ENCODE measurements around the gene NOP58. TPM values are rescaled to one million over a fixed set of nuclear protein-coding genes. Genes with fewer than 3 reads are reported as not detected.

Gene NOP58, protein sequence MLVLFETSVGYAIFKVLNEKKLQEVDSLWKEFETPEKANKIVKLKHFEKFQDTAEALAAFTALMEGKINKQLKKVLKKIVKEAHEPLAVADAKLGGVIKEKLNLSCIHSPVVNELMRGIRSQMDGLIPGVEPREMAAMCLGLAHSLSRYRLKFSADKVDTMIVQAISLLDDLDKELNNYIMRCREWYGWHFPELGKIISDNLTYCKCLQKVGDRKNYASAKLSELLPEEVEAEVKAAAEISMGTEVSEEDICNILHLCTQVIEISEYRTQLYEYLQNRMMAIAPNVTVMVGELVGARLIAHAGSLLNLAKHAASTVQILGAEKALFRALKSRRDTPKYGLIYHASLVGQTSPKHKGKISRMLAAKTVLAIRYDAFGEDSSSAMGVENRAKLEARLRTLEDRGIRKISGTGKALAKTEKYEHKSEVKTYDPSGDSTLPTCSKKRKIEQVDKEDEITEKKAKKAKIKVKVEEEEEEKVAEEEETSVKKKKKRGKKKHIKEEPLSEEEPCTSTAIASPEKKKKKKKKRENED
- total RNA-seq: 34.9 and 35.5 TPM in 2 replicates

DNA sequence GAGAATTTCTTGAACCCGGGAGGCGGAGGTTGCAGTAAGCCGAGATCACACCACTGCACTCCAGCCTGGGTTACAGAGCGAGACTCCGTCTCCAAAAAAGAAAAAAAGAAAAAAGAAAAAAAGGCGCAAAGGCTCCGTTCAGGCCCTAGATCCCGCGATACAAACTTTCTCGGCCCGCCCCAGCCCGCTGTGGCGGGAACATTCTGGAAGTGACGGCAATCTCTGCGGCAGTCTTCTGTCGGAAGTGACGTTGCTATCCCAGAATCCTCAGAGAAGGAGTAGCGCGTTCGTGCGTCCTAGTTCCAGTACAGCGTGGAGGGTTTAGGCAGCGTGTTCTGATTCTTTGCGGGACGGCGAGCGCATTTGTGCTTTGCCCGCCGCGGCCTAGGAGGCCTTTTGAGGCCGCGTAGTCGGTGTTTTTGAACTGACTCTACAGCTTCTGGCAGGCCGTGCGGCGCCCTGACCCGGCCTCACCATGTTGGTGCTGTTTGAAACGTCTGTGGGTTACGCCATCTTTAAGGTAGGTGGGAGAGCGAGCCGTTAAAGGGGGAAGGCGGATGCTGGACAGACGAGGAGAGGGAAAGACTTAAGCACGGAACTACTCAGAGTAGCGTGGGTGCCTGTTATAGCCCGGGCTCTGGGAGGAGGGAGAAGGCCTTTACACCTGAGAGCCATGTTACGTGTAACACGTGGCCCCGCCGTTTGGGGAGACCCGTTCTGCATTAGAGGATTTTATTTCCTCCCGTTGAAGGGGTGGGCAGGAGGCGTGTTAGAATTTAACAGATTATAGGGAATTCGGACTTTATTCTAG, at the start of gene NOP58:
TSS of gene NOP58 (plus strand) at position 297 of the 811 bp plus-strand sequence. CDS start at position 476, 179 bp downstream.

DNA sequence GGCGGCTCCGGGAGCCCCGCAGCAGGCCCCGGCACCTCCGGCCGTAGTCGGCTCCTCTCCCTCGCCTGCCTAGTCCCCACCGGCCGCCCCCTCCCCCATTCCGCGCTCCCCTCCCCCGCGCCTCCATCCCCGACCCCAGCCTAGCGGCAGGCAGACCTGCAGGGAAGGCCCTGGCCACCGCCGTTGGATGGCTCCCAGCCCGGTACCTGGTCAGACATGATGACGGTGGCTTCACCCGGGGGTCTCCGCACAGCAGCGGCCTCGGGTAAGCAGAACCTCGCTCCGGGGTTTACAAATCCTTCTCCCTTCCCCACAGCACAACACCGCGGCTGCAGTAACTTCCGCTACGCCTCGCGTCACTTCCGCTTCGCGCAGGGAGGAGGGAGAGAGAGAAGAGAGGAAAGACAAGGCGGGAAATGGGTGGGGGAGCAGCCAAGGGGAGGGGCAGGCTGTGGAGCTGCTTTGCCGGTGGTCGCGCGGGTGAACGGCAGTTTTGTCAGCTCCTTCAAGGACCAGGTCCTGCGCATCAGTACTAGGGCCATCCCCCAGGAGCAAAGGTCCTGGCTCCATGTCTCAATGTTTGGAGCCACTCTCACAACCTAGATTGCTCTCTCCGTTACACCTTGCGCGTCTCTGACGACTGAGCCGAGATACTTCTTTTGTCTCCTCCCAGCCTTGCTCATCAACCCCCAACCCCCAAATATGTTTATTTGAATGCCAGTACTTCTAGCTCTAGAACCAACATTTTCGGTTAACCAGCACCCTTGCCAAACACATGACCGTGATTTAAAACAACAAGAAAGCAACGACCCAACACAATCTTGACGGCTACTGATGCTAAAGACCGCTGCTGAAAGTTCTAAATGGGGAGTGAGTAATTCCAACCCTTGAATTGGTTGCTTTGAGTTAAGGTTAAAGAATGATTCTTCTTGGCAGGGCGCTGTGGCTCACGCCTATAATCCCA, 27.0 kb upstream of the NOP58 start, which contains the start of gene SUMO1:
TSS of gene SUMO1 (minus strand) at position 364 of the 964 bp plus-strand sequence. CDS start at position 218, 146 bp downstream.

Other genes starting within 250 kb of the NOP58 start
- 24.4 TPM in 2 replicates for gene FZD7, start 231.9 kb upstream of the NOP58 start, total RNA-seq
- 0.15 TPM in 1 of 2 replicates, not detected in the other for gene KIAA2012, start 192.5 kb upstream of the NOP58 start, total RNA-seq
- gene SUMO1, start 27.2 kb upstream of the NOP58 start, total RNA-seq: 55.0 and 62.2 TPM in 2 replicates
- gene BMPR2, start 110.6 kb downstream of the NOP58 start, total RNA-seq: 31.3 and 33.6 TPM in 2 replicates

All from cardiac ventricle fibroblast (primary cell).